Loucy (cell line): ENCODE data around the gene MYRIP.

ENCODE experiments used
- EZH2phosphoT487 ChIP-seq: fragments of 200-600 bp; IDR thresholded peaks from 2 replicates; pipeline ENCODE4 v1.6.1; 2018; ENCODE audit warnings: antibody characterized with exemption, mild to moderate bottlenecking, moderate library complexity, borderline replicate concordance
- TF ChIP-seq, protein P1 (sequence below): fragments of 200-600 bp; sonication (generic); conservative IDR thresholded peaks from 2 replicates; pipeline ENCODE4 v1.5.1; 2014; ENCODE audit warnings: mild to moderate bottlenecking, antibody characterized with exemption, low read length

DNA sequence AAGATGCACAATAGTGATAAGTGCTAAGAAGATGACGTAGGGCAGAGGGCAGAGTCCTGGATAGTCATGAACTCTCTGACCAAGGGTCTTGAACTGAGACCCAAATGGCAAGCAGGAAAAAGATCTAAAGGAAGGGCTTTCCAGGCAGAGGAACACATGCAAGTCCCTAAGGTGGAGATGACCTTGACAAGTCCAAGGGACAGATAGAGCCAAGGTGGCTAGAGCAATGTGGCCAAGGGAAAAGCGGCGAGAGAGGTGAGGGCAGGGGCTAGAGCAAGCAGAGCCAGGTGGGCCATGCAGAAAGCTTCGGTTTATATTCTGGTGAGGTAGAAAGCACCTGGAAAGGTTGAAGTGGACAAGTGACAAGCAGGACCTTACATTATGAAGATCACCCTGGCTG, 414.4 kb downstream of the MYRIP start:
- TF ChIP-seq, protein P1, sequence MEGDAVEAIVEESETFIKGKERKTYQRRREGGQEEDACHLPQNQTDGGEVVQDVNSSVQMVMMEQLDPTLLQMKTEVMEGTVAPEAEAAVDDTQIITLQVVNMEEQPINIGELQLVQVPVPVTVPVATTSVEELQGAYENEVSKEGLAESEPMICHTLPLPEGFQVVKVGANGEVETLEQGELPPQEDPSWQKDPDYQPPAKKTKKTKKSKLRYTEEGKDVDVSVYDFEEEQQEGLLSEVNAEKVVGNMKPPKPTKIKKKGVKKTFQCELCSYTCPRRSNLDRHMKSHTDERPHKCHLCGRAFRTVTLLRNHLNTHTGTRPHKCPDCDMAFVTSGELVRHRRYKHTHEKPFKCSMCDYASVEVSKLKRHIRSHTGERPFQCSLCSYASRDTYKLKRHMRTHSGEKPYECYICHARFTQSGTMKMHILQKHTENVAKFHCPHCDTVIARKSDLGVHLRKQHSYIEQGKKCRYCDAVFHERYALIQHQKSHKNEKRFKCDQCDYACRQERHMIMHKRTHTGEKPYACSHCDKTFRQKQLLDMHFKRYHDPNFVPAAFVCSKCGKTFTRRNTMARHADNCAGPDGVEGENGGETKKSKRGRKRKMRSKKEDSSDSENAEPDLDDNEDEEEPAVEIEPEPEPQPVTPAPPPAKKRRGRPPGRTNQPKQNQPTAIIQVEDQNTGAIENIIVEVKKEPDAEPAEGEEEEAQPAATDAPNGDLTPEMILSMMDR = no peak
- TF ChIP-seq EZH2phosphoT487 = no peak
